ENCODE results near the gene TAGLN3.
"Not testable (repeated sequence)": the region's sequence is repeated elsewhere in the genome, so short reads cannot be mapped to it uniquely, and the experiment has no call there.

The TAGLN3 gene

DNA sequence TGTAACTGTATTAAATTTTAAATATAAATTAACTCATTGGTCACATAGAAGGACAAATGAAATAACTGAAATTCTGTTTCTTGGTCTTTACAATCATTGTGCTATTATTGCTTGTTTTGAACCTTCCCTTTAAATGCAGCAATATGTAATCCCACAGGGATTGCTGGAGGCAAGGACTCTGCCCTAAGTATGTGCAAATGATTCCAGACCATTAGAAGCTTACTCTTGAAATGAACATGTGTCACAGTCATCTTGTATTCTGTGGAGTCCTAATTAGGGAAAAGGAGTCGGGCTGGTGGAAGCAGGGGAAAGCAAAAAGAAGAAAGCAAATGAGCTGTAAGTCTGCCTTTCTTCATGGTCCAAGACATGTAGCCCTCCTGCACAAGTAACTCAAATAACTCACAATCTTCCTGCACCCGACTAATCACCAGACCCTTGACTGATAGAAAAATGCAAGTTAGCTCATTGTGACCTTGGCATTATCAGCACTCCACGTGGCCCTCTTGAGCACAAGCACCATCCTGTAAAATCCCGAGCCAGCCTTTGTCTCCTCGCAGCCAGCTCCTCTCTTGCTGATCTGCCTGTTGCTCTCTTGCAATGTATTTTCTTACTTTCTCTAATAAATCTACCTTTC, 33.5 kb downstream of the TAGLN3 start:
- Histone ChIP-seq H3F3A (ENCODE audit: insufficient read depth) (no peaks in the 10 kb centered on the region), H3K27me3 (ENCODE audit: low read length) (no peaks in the 10 kb centered on the region), H3K36me3 (ENCODE audit: low read length) (no peaks in the 10 kb centered on the region), H3K9me2 (replicated peaks; ENCODE audit: insufficient read depth, low read length) (no peaks in the 10 kb centered on the region), H3K79me2 (ENCODE audit: insufficient read depth, low read length) (no peaks in the 10 kb centered on the region), H4K20me1 (ENCODE audit: low read depth, low read length) (no peaks in the 10 kb centered on the region), H3K27ac (ENCODE audit: low read depth, low read length) (no peak overlapping the region), H3K9ac (ENCODE audit: low read length) (no peak overlapping the region), H3K4me2 (ENCODE audit: low read depth, low read length, poor library complexity, severe bottlenecking) (no peak overlapping the region), H3K9me3 (ENCODE audit: insufficient read depth, low read length) (no peaks in the 10 kb centered on the region), H2AFZ (ENCODE audit: low read depth, low read length, severe bottlenecking) (no peak overlapping the region), H3K4me3 (ENCODE audit: insufficient read depth, low read length, poor library complexity, severe bottlenecking) (no peak overlapping the region)
- TF ChIP-seq, protein P1, sequence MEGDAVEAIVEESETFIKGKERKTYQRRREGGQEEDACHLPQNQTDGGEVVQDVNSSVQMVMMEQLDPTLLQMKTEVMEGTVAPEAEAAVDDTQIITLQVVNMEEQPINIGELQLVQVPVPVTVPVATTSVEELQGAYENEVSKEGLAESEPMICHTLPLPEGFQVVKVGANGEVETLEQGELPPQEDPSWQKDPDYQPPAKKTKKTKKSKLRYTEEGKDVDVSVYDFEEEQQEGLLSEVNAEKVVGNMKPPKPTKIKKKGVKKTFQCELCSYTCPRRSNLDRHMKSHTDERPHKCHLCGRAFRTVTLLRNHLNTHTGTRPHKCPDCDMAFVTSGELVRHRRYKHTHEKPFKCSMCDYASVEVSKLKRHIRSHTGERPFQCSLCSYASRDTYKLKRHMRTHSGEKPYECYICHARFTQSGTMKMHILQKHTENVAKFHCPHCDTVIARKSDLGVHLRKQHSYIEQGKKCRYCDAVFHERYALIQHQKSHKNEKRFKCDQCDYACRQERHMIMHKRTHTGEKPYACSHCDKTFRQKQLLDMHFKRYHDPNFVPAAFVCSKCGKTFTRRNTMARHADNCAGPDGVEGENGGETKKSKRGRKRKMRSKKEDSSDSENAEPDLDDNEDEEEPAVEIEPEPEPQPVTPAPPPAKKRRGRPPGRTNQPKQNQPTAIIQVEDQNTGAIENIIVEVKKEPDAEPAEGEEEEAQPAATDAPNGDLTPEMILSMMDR (IDR thresholded peaks at IDR 0.05; ENCODE audit: insufficient read depth, low read length, poor library complexity, severe bottlenecking): no peak
- TF ChIP-seq EZH2phosphoT487 (conservative IDR thresholded peaks at IDR 0.05; ENCODE audit: low read length): no peak

DNA sequence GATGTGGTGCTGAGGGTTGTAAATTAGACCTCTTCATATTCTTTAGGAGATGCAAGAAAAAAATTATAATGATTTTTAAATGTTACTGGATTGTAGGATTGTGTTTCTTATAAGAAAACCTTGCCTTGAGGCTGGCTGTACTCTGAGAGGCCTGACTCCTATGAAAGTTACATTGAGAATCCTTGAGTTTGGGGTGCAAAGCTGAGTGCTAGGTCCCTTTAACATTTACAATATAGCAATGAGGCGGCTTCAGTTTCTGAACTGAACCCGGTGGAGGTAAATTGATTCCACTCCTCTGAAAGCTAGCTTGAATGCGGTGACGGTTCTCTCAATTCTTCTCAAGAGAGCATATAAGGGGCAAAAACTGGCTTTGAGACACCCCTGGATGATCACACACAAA, 35.7 kb downstream of the TAGLN3 start, which contains the start of gene TMPRSS7:
Gene TMPRSS7, plus strand, starts transcription at position 301 of the 400 bp plus-strand sequence. CDS start 110 bp downstream, outside the sequence.
- TF ChIP-seq, protein P1 (IDR thresholded peaks at IDR 0.05; ENCODE audit: insufficient read depth, low read length, poor library complexity, severe bottlenecking): no peak
- no peak for TF ChIP-seq EZH2phosphoT487 (conservative IDR thresholded peaks at IDR 0.05; ENCODE audit: low read length)
- Histone ChIP-seq H3K4me3 (ENCODE audit: insufficient read depth, low read length, poor library complexity, severe bottlenecking) (no peak within 1 kb of the TSS), H3K27ac (ENCODE audit: low read depth, low read length) (no peak within 1 kb of the TSS), H3K27me3 (ENCODE audit: low read length) (no peaks in the 10 kb centered on the region), H4K20me1 (ENCODE audit: low read depth, low read length) (no peaks in the 10 kb centered on the region), H2AFZ (ENCODE audit: low read depth, low read length, severe bottlenecking) (no peak within 1 kb of the TSS), H3K9me2 (replicated peaks; ENCODE audit: insufficient read depth, low read length) (no peaks in the 10 kb centered on the region), H3K4me2 (ENCODE audit: low read depth, low read length, poor library complexity, severe bottlenecking) (no peak within 1 kb of the TSS), H3K9me3 (ENCODE audit: insufficient read depth, low read length) (no peaks in the 10 kb centered on the region), H3K9ac (ENCODE audit: low read length) (no peak within 1 kb of the TSS), H3F3A (ENCODE audit: insufficient read depth) (no peaks in the 10 kb centered on the region), H3K36me3 (ENCODE audit: low read length) (no peaks in the 10 kb centered on the region), H3K79me2 (ENCODE audit: insufficient read depth, low read length) (no peaks in the 10 kb centered on the region)

DNA sequence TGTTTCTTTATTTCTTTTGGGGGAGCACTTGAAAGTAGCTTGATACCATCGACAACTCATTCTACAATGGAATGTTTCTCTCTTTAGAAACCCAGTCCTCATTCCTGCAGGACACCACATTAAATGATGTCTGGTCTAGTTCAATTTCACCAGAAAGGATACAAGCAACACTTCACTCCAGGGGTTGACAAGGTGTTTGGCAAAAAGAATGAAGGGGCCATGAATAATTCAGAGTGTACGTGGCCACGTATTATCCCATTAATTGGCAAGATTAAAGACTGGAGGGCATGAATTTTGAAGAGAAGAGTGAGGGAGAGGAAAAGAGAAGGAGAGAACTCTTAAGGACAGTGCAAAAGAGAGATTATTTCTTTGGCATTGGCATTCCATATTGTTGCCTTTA, 36.5 kb downstream of the TAGLN3 start:
- Histone ChIP-seq H3K4me2 (ENCODE audit: low read depth, low read length, poor library complexity, severe bottlenecking) (no peak overlapping the region), H3K9me3 (ENCODE audit: insufficient read depth, low read length) (no peaks in the 10 kb centered on the region), H3K27me3 (ENCODE audit: low read length) (no peaks in the 10 kb centered on the region), H4K20me1 (ENCODE audit: low read depth, low read length) (no peaks in the 10 kb centered on the region), H3K9me2 (replicated peaks; ENCODE audit: insufficient read depth, low read length) (no peaks in the 10 kb centered on the region), H3K36me3 (ENCODE audit: low read length) (no peaks in the 10 kb centered on the region), H3F3A (ENCODE audit: insufficient read depth) (no peaks in the 10 kb centered on the region), H3K4me3 (ENCODE audit: insufficient read depth, low read length, poor library complexity, severe bottlenecking) (no peak overlapping the region), H3K9ac (ENCODE audit: low read length) (no peak overlapping the region), H3K79me2 (ENCODE audit: insufficient read depth, low read length) (no peaks in the 10 kb centered on the region), H3K27ac (ENCODE audit: low read depth, low read length) (no peak overlapping the region), H2AFZ (ENCODE audit: low read depth, low read length, severe bottlenecking) (no peak overlapping the region)
- TF ChIP-seq, protein P1 (IDR thresholded peaks at IDR 0.05; ENCODE audit: insufficient read depth, low read length, poor library complexity, severe bottlenecking): no peak
- TF ChIP-seq EZH2phosphoT487 (conservative IDR thresholded peaks at IDR 0.05; ENCODE audit: low read length): no peak

DNA sequence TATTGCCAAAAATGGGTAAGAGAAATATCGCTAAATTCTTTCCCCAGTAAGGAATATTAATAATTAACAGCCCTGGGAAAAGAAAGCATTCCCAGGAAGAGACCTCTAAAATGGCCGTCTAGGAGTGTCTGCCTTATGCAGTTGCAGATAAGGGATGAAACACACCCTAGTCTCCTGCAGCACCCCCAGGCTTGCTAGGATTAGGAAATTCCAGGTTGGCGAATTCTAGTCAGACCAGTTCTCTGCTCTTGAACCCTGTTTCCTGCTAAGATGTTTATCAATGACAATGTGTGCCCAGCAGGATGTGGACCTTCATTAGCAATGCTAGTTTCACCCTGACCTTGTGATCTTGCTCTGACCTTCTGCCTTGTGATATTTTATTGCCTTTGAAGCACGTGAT, 38.5 kb downstream of the TAGLN3 start:
- H3K27ac ChIP-seq (ENCODE audit: low read depth, low read length); H3K9me2 ChIP-seq (replicated peaks; ENCODE audit: insufficient read depth, low read length); H2AFZ ChIP-seq (ENCODE audit: low read depth, low read length, severe bottlenecking); H3K36me3 ChIP-seq (ENCODE audit: low read length); H3K79me2 ChIP-seq (ENCODE audit: insufficient read depth, low read length); H3K9me3 ChIP-seq (ENCODE audit: insufficient read depth, low read length); H3K27me3 ChIP-seq (ENCODE audit: low read length); H3K4me3 ChIP-seq (ENCODE audit: insufficient read depth, low read length, poor library complexity, severe bottlenecking); H4K20me1 ChIP-seq (ENCODE audit: low read depth, low read length); H3K4me2 ChIP-seq (ENCODE audit: low read depth, low read length, poor library complexity, severe bottlenecking); H3K9ac ChIP-seq (ENCODE audit: low read length); H3F3A ChIP-seq (ENCODE audit: insufficient read depth): not testable (repeated sequence)

Data from SU-DHL-6 (cell line).